H9 (cell line): ENCODE measurements around the gene KBTBD13. TPM values are rescaled to one million over a fixed set of nuclear protein-coding genes. Genes with fewer than 3 reads are reported as not detected.
"Not testable (repeated sequence)": the region's sequence is repeated elsewhere in the genome, so short reads cannot be mapped to it uniquely, and the experiment has no call there.

Experiments used
- DNase-seq: peaks from one replicate; pipeline ENCODE4 v3.0.0-alpha.2; 2017
- H2AFZ ChIP-seq: one replicate; pipeline ENCODE4 v1.6.1; 2013; ENCODE audit warnings: mild to moderate bottlenecking, low read length, control low read depth, moderate library complexity
- H2AK5ac ChIP-seq: 2 replicates; pipeline ENCODE4 v1.6.1; 2013; ENCODE audit warnings: low read length, control low read depth, mixed read lengths; ENCODE audit not compliant: insufficient read length
- H2BK120ac ChIP-seq: one replicate; pipeline ENCODE4 v1.6.1; 2013; ENCODE audit warnings: low read depth, mild to moderate bottlenecking, low read length, control low read depth, inconsistent platforms; ENCODE audit not compliant: poor library complexity, severe bottlenecking
- H2BK12ac ChIP-seq: 2 replicates; pipeline ENCODE4 v1.6.1; 2013; ENCODE audit warnings: low read length, control low read depth, mixed read lengths, low read depth; ENCODE audit not compliant: insufficient read length
- H2BK15ac ChIP-seq: 2 replicates; pipeline ENCODE4 v1.6.1; 2013; ENCODE audit warnings: low read depth, low read length, control low read depth
- H2BK20ac ChIP-seq: one replicate; pipeline ENCODE4 v1.6.1; 2013; ENCODE audit warnings: low read depth, mild to moderate bottlenecking, low read length, control low read depth, inconsistent platforms; ENCODE audit not compliant: poor library complexity, severe bottlenecking
- H2BK5ac ChIP-seq: 2 replicates; pipeline ENCODE4 v1.6.1; 2013; ENCODE audit warnings: low read length, control low read depth, mixed read lengths; ENCODE audit not compliant: insufficient read length
- H3K14ac ChIP-seq: 2 replicates; pipeline ENCODE4 v1.6.1; 2013; ENCODE audit warnings: low read length, control low read depth; ENCODE audit not compliant: insufficient read depth
- H3K18ac ChIP-seq: 2 replicates; pipeline ENCODE4 v1.6.1; 2013; ENCODE audit warnings: low read depth, mild to moderate bottlenecking, mixed read lengths, low read length, control low read depth; ENCODE audit not compliant: insufficient read length
- H3K23ac ChIP-seq: 2 replicates; pipeline ENCODE4 v1.6.1; 2013; ENCODE audit warnings: low read length, control low read depth, mixed read lengths, low read depth; ENCODE audit not compliant: insufficient read length
- H3K23me2 ChIP-seq: 2 replicates; pipeline ENCODE4 v1.6.1; 2013; ENCODE audit warnings: low read depth, mild to moderate bottlenecking, mixed read lengths, low read length, control low read depth; ENCODE audit not compliant: insufficient read length, poor library complexity, severe bottlenecking
- H3K27ac ChIP-seq: 2 replicates; pipeline ENCODE4 v1.5.1; 2013; ENCODE audit warnings: low read length, control low read depth, mixed read lengths, low read depth; ENCODE audit not compliant: insufficient read length
- H3K27me3 ChIP-seq: 2 replicates; pipeline ENCODE4 v1.6.1; 2013; ENCODE audit warnings: low read length, control low read depth, inconsistent platforms; ENCODE audit not compliant: insufficient read depth
- H3K4ac ChIP-seq: 2 replicates; pipeline ENCODE4 v1.6.1; 2013; ENCODE audit warnings: low read depth, mild to moderate bottlenecking, control low read depth, inconsistent platforms, low read length, moderate library complexity
- H3K4me1 ChIP-seq: 2 replicates; pipeline ENCODE4 v1.6.1; 2013; ENCODE audit warnings: low read length, control low read depth, inconsistent platforms; ENCODE audit not compliant: insufficient read depth
- H3K4me2 ChIP-seq: 2 replicates; pipeline ENCODE4 v1.6.1; 2013; ENCODE audit warnings: low read length, control low read depth, mixed read lengths; ENCODE audit not compliant: insufficient read length, insufficient read depth
- H3K56ac ChIP-seq: 2 replicates; pipeline ENCODE4 v1.6.1; 2013; ENCODE audit warnings: low read depth, mild to moderate bottlenecking, mixed read lengths, low read length, control low read depth; ENCODE audit not compliant: insufficient read length
- H3K79me1 ChIP-seq: 2 replicates; pipeline ENCODE4 v1.6.1; 2013; ENCODE audit warnings: low read depth, mild to moderate bottlenecking, moderate library complexity, low read length, control low read depth, inconsistent platforms; ENCODE audit not compliant: insufficient read depth, poor library complexity, severe bottlenecking
- H3K79me2 ChIP-seq: 2 replicates; pipeline ENCODE4 v1.6.1; 2013; ENCODE audit warnings: low read length, control low read depth, inconsistent platforms; ENCODE audit not compliant: insufficient read depth
- H3K9ac ChIP-seq: 2 replicates; pipeline ENCODE4 v1.6.1; 2013; ENCODE audit warnings: low read length, control low read depth, mixed read lengths; ENCODE audit not compliant: insufficient read length; ENCODE audit errors: extremely low read depth
- H3K9me3 ChIP-seq: one replicate; pipeline ENCODE4 v1.6.1; 2013; ENCODE audit warnings: low read depth, low read length, inconsistent platforms; ENCODE audit not compliant: control insufficient read depth
- H3T11ph ChIP-seq: one replicate; pipeline ENCODE4 v1.6.1; 2013; ENCODE audit warnings: mild to moderate bottlenecking, low read length, control low read depth, inconsistent platforms
- H4K20me1 ChIP-seq: one replicate; pipeline ENCODE4 v1.6.1; 2013; ENCODE audit not compliant: control insufficient read depth, insufficient read length, insufficient read depth
- H4K5ac ChIP-seq: 2 replicates; pipeline ENCODE4 v1.6.1; 2013; ENCODE audit warnings: low read depth, mild to moderate bottlenecking, mixed read lengths, low read length, control low read depth; ENCODE audit not compliant: insufficient read length
- H4K8ac ChIP-seq: replicated peaks from 2 replicates; pipeline ENCODE4 v1.6.1; 2013; ENCODE audit warnings: low read length, control low read depth, mixed read lengths, low read depth; ENCODE audit not compliant: insufficient read length
- H4K91ac ChIP-seq: 2 replicates; pipeline ENCODE4 v1.6.1; 2013; ENCODE audit warnings: low read depth, mild to moderate bottlenecking, moderate library complexity, mixed read lengths, low read length, control low read depth; ENCODE audit not compliant: insufficient read length
- H3K27ac Mint-ChIP-seq, 3 experiments: 2 replicates in 2 of 3; 3 replicates in 1 of 3; pipeline ENCODE4 v1.8.0; 2020 to 2021; ENCODE audit warnings: mixed read lengths in 3 of 3, mild to moderate bottlenecking in 1 of 3, moderate library complexity in 1 of 3
- H3K27me3 Mint-ChIP-seq: 2 replicates; pipeline ENCODE4 v1.8.0; 2021; ENCODE audit warnings: low read depth, mild to moderate bottlenecking, moderate library complexity, mixed read lengths
- H3K36me3 Mint-ChIP-seq, 3 experiments: 2 replicates in 2 of 3; 3 replicates in 1 of 3; pipeline ENCODE4 v1.8.0; 2020 to 2021; ENCODE audit warnings: low read depth in 3 of 3, mixed read lengths in 3 of 3; ENCODE audit not compliant: insufficient read depth in 1 of 3
- H3K4me1 Mint-ChIP-seq, 2 experiments: 2 replicates each; pipeline ENCODE4 v1.8.0; 2020; ENCODE audit warnings: mixed read lengths in 2 of 2
- H3K4me3 Mint-ChIP-seq, 2 experiments: 2 replicates in 1 of 2; 3 replicates in 1 of 2; pipeline ENCODE4 v1.8.0; 2020 to 2021; ENCODE audit warnings: mild to moderate bottlenecking in 2 of 2, mixed read lengths in 2 of 2, moderate library complexity in 1 of 2
- H3K9me3 Mint-ChIP-seq, 2 experiments: 2 replicates in 1 of 2; 3 replicates in 1 of 2; pipeline ENCODE4 v1.8.0; 2020; ENCODE audit warnings: mild to moderate bottlenecking in 2 of 2, mixed read lengths in 2 of 2, moderate library complexity in 1 of 2
- WGBS: extraction: QIAGEN DNeasy Blood & Tissue Kit; methylation state at CpG from one replicate; pipeline ENCODE4 v1.1.7; 2013; ENCODE audit warnings: missing lambda C conversion rate, low lambda C conversion rate, mixed read lengths; ENCODE audit not compliant: insufficient read length; ENCODE audit errors: extremely low coverage; 5-methylcytosine and 5-hydroxymethylcytosine counted together
- total RNA-seq: library from RNA; stranded (reverse); gene quantifications from 2 replicates; pipeline ENCODE4 v1.2.1, GENCODE V29; 2021
- TF ChIP-seq, protein P1 (sequence below): fragments of 200-600 bp; sonication (generic); conservative IDR thresholded peaks from 3 replicates; pipeline ENCODE4 v1.8.0; 2021; ENCODE audit warnings: antibody characterized with exemption, mild to moderate bottlenecking

The KBTBD13 gene
- total RNA-seq, 1 experiment from 2014 or later, result not detected

DNA sequence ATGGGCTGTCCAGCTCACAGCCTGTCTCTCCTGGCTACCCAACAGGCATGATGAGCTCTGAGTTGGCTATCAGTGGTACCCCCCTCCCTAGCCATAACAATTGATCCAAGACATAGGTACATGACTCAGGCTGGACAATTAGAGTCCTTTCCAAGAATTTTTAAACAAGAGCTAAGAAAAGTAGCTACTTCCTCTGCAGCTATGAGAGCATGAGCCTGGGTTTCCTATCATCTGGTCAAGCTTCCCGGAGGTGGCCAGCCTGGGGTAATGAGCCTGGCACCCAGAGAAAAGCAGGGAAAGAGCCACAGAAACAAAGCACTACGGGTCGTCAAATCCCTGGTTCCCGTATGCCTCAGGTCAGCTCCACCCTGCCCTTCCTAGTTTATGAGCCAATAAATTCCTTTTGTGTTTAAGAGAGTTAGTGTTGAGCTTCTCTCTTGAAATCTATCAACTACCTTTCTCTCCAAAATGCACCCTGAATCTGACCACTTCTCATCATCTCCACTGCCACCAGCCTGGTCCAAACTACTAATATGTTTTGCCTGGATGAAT, 33.7 kb upstream of the KBTBD13 start:
- no peak overlapping the region for H3K27ac ChIP-seq
- no peak overlapping the region for H3K18ac ChIP-seq
- DNase-seq, result no peak
- peaks cover 5% of the 10 kb centered on the region; the same call in 1 of the 2 replicates for H3K27me3 Mint-ChIP-seq
- no peak overlapping the region for H4K91ac ChIP-seq
- H2BK5ac ChIP-seq, result no peak overlapping the region
- no peaks in the 10 kb centered on the region for H3K27me3 ChIP-seq
- H3K4me2 ChIP-seq, result no peak overlapping the region
- no peak overlapping the region for H2BK20ac ChIP-seq
- no peak overlapping the region for H3K14ac ChIP-seq
- no peak overlapping the region for H3T11ph ChIP-seq
- no peaks in the 10 kb centered on the region for H3K79me1 ChIP-seq
- H3K79me2 ChIP-seq, result no peaks in the 10 kb centered on the region
- H3K4me3 Mint-ChIP-seq, result no peak overlapping the region
- no peaks in the 10 kb centered on the region for H3K9me3 ChIP-seq
- H3K56ac ChIP-seq, result no peak overlapping the region
- H3K23me2 ChIP-seq, result no peaks in the 10 kb centered on the region
- TF ChIP-seq, protein P1, sequence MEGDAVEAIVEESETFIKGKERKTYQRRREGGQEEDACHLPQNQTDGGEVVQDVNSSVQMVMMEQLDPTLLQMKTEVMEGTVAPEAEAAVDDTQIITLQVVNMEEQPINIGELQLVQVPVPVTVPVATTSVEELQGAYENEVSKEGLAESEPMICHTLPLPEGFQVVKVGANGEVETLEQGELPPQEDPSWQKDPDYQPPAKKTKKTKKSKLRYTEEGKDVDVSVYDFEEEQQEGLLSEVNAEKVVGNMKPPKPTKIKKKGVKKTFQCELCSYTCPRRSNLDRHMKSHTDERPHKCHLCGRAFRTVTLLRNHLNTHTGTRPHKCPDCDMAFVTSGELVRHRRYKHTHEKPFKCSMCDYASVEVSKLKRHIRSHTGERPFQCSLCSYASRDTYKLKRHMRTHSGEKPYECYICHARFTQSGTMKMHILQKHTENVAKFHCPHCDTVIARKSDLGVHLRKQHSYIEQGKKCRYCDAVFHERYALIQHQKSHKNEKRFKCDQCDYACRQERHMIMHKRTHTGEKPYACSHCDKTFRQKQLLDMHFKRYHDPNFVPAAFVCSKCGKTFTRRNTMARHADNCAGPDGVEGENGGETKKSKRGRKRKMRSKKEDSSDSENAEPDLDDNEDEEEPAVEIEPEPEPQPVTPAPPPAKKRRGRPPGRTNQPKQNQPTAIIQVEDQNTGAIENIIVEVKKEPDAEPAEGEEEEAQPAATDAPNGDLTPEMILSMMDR, result no peak
- H3K27ac Mint-ChIP-seq, result no peak overlapping the region
- H2AK5ac ChIP-seq, result no peak overlapping the region
- H3K4me1 Mint-ChIP-seq, result peaks cover 7 to 8% of the 10 kb centered on the region in 2 experiments
- H4K20me1 ChIP-seq, result no peaks in the 10 kb centered on the region
- no peak overlapping the region for H4K5ac ChIP-seq
- H4K8ac ChIP-seq, result no peak overlapping the region
- H2BK15ac ChIP-seq, result no peak overlapping the region
- no CpG with 5 or more reads among the region's 4 CpGs for WGBS
- no peaks in the 10 kb centered on the region for H3K9me3 Mint-ChIP-seq
- no peak overlapping the region for H2BK120ac ChIP-seq
- no peak overlapping the region for H2AFZ ChIP-seq
- H2BK12ac ChIP-seq, result no peak overlapping the region
- no peak overlapping the region for H3K4ac ChIP-seq
- H3K4me1 ChIP-seq, result no peaks in the 10 kb centered on the region
- H3K23ac ChIP-seq, result no peak overlapping the region
- no peak overlapping the region for H3K9ac ChIP-seq
- no peaks in the 10 kb centered on the region for H3K36me3 Mint-ChIP-seq

DNA sequence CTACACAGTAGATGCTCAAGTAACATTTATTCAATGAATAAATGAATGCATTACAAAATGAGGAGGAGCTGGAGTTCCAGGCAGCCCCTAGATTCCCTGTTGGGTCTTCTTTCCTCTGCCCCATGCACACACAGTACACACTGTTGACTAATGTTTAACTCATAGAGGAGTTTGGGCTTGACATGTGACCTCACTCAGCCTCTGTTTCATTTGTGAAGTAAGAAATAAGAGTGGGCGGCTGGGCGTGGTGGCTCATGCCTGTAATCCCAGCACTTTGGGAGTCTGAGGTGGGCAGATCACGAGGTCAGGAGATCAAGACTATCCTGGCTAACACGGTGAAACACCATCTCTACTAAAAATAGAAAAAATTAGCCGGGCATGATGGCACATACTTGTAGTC, 32.3 kb upstream of the KBTBD13 start:
- no CpG with 5 or more reads among the region's 5 CpGs for WGBS
- DNase-seq, H3K27ac Mint-ChIP-seq: not testable (repeated sequence)

More for the DNA sequence above, 32.3 kb upstream of the KBTBD13 start:
- not testable (repeated sequence) for H2BK5ac ChIP-seq, H3K36me3 Mint-ChIP-seq, H3K9me3 Mint-ChIP-seq, H3K4me3 Mint-ChIP-seq, H3K79me2 ChIP-seq, H3K27ac ChIP-seq, H2BK120ac ChIP-seq, H3K9me3 ChIP-seq, H3K27me3 ChIP-seq, H3K4me1 ChIP-seq, H3K23ac ChIP-seq, H2AK5ac ChIP-seq, H3K27me3 Mint-ChIP-seq, H4K8ac ChIP-seq, H3K79me1 ChIP-seq, H2BK20ac ChIP-seq, H4K20me1 ChIP-seq, H3K14ac ChIP-seq, H3K56ac ChIP-seq, H2BK15ac ChIP-seq, H2AFZ ChIP-seq, H3T11ph ChIP-seq, H3K9ac ChIP-seq, H3K18ac ChIP-seq, H3K4me2 ChIP-seq, H3K23me2 ChIP-seq, H3K4me1 Mint-ChIP-seq, H4K5ac ChIP-seq, H2BK12ac ChIP-seq, H4K91ac ChIP-seq, H3K4ac ChIP-seq
